OCI-LY7 (cell line): ENCODE data around the gene HOXB3.

Experiments used
- CTCF ChIP-seq: fragments of 200-600 bp; sonication (generic); conservative IDR thresholded peaks from 2 replicates; pipeline ENCODE4 v1.5.1; 2014; ENCODE audit warnings: mild to moderate bottlenecking, antibody characterized with exemption, low read length, moderate library complexity, mixed read lengths
- EZH2phosphoT487 ChIP-seq: fragments of 200-600 bp; sonication (generic); IDR thresholded peaks from 2 replicates; pipeline ENCODE4 v1.6.1; 2018; ENCODE audit warnings: low read depth, borderline replicate concordance, mild to moderate bottlenecking, mixed run types, antibody characterized with exemption, low read length, moderate library complexity, mixed read lengths

- TF ChIP-seq CTCF (no peak), EZH2phosphoT487 (no peak)
These were observed 18.8 kb downstream of the HOXB3 start for GRCh38 chr17:48571024-48571818.
